ENCODE results near the gene TMEM233.

Gene TMEM233

DNA sequence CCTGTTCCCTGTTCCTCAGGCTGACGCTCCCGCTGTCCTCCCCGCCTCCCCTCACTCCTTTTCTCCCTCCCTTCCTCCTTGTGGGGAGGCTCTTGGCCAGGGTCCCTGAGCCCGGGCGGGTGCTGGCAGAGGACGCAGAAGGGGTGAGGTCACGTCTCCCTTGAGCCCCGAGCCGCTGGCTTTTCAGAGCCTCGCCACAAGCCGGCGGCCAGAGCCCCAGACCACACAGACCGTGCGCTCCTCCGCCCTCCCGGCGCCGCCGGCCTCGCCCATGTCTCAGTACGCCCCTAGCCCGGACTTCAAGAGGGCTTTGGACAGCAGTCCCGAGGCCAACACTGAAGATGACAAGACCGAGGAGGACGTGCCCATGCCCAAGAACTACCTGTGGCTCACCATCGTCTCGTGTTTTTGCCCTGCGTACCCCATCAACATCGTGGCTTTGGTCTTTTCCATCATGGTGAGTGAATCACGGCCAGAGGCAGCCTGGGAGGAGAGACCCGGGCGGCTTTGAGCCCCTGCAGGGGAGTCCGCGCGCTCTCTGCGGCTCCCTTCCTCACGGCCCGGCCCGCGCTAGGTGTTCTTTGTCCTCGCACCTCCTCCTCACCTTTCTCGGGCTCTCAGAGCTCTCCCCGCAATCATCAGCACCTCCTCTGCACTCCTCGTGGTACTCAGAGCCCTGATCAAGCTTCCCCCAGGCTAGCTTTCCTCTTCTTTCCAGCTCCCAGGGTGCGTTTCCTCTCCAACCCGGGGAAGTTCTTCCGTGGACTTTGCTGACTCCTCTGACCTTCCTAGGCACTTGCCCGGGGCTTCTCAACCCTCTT lies at the start of gene TMEM233:
TMEM233 (plus strand) TSS at position 197 of the 821 bp plus-strand sequence; CDS start at position 272, 75 bp downstream.
- no peak for DNase-seq

- peak; percentile 5 to 56 for DNase-seq
Measured at GRCh38 chr12:119544765-119545625, 48.6 kb upstream of the TMEM233 start.

GRCh38 chr12:119546340-119546739 lies 47.2 kb upstream of the TMEM233 start:
- DNase-seq: no peak

DNA sequence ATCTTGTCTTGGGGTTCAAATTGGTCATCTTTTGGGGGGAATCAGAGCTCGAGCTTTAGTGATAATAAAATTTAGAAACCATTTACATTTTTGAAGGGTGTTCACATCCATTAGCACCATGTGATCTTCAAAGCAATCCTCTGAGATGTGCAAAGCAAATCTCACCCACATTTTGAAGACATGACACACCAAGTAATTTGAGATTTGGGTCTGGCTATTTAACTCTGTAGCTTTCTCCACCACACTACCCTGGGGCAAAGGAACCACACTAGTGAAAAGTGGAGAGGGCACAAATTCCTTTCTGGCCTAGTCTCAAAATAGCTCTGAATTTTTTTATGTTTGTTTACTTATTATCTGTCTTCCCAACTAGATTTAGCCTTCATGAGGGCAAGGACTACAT lies 46.6 kb upstream of the TMEM233 start:
- no peak for DNase-seq

DNA sequence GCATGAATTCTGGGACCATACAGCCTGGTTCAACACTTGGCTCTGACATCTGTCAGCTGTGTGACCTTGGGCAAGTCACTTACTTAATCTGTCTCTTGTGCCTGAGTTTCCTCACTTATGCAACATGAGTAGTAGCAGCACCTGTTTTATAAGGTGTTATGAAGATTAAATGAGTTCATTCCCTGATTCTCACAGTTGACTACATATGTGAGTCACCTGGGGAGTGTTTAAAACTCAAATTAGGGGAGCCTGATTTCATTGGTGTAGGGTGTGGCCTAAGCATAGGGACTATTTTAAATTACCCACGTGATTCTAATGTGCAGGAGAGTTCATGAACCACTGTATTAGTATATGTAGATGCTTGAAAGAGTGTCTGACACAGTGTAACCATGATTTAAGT lies 36.7 kb upstream of the TMEM233 start:
- no peak for DNase-seq

DNA sequence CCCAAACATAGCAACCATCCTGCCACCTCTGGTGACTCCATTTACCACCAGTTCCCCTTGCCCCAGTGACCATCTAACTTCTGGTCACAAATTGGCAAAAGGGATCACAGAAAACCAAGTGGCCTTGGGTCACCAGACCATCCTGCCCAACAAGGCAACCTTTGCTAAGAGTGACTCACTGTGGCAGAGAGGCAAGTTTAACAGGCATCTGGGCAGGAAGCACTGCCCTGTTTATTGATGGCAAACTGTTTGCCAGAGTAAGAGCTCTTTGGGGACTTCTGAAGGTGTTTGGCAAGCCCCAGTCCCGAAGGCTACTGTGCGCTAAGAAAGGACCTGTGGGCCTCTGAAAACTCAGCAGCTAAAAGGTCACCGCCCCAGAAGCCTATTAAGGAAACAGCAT lies 28.2 kb upstream of the TMEM233 start:
- DNase-seq: no peak

DNA sequence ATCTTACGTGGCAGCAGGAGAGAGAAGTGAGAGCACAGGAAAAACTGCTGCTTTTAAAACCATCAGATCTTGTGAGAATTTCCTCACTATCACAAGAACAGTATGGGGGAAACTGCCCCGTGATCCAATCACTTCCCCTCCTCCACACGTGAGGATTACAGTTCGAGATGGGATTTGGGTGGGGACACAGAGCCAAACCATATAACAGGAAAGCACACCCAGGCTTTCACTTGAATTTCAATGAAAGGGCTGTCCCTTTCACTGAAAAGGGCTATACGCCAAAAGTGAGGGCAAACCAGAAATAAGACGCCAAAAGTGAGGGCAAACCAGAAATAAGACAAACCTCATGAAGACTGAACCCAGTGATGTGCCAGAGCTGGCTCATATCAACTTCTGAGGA lies 22.8 kb upstream of the TMEM233 start:
- no peak for DNase-seq

GRCh38 chr12:119573086-119573485 lies 20.5 kb upstream of the TMEM233 start:
- no peak for DNase-seq

DNA sequence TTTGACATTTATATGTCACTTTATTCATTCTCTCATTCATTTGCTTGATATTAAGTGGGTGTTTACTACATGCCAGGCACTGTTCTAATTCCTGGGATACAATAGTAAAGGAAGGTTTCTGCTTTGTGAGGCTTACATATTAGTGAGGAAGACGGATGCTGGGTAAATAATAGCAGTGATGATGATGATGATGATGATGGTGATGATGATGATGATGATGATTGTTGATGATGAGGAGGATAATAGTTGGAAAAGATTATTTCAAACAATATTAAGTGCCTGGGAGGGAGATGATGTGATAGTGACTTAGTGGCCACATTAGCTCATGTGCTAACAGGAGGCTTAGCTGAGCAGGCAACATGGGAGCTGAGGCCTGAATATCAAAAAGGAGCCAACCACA lies 19.3 kb upstream of the TMEM233 start:
- DNase-seq: no peak

DNA sequence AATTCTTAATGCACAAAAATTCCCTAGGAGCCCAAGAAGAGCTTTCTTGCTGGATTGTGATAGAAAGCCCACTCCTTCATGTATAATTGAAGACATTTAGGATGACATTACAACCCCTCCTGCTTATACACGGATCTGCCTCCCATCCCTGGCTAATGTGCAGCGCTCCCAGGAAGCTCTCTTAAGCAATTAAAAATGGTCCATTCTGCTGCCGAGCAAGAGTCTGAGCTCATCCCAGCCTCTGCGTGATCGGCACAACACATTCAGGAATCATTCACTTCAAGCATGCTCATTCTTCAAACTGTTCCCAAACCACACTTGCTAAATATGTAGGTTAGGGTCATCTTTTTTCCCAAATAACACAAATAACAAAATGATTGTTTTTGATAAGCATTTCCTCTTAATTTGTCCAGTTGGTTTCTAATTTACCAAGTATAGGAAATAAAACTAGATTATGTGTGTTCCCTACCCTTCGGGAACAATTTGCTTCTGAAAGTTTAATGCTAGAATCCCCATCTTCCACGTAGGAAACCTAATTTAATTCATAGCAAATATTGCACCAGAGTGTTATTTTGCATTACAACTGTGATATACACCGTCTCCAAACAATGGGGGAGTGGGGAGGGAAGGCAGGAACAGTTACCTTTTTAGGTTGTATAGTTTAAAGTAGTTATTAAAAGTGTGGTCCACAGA lies 17.3 kb upstream of the TMEM233 start:
- DNase-seq: no peak

- no peak for DNase-seq
Measured at GRCh38 chr12:119576915-119577314, 16.7 kb upstream of the TMEM233 start.

- DNase-seq: no peak
Measured at GRCh38 chr12:119578112-119578511, 15.5 kb upstream of the TMEM233 start.

DNA sequence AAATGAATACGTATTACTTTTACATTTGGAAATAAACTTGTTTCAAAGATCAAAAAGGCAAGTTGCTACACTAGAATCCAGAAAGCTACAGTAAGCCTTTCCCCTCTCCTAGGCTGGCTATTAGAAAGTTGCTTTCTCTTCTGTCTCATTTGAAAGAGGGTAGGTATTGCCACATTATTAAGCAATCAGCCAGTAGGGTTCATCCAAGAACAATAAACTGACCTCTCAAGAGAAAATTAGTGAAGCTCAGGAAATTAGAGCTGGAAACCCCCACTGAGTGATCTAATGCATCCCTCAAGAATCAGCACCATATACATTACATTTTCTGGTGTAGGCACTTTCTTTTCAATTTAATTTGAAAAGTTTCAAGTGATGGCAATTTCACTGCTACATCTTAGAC lies 4.5 kb upstream of the TMEM233 start:
- no peak for DNase-seq

GRCh38 chr12:119589634-119590033 lies 3.9 kb upstream of the TMEM233 start:
- DNase-seq: no peak

GRCh38 chr12:119592232-119592631 lies 1.3 kb upstream of the TMEM233 start:
- DNase-seq: no peak

DNA sequence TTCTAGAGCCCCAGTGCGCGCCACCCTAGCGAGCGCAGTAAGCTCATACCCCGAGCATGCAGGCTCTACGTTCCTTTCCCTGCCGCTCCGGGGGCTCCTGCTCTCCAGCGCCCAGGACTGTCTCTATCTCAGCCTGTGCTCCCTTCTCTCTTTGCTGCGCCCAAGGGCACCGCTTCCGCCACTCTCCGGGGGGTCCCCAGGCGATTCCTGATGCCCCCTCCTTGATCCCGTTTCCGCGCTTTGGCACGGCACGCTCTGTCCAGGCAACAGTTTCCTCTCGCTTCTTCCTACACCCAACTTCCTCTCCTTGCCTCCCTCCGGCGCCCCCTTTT lies 791 bp downstream of the TMEM233 start:
- no peak for DNase-seq

- DNase-seq: no peak
Measured at GRCh38 chr12:119594772-119595445, 1.3 kb downstream of the TMEM233 start.

GRCh38 chr12:119598159-119598558 lies 4.6 kb downstream of the TMEM233 start:
- no peak for DNase-seq

DNA sequence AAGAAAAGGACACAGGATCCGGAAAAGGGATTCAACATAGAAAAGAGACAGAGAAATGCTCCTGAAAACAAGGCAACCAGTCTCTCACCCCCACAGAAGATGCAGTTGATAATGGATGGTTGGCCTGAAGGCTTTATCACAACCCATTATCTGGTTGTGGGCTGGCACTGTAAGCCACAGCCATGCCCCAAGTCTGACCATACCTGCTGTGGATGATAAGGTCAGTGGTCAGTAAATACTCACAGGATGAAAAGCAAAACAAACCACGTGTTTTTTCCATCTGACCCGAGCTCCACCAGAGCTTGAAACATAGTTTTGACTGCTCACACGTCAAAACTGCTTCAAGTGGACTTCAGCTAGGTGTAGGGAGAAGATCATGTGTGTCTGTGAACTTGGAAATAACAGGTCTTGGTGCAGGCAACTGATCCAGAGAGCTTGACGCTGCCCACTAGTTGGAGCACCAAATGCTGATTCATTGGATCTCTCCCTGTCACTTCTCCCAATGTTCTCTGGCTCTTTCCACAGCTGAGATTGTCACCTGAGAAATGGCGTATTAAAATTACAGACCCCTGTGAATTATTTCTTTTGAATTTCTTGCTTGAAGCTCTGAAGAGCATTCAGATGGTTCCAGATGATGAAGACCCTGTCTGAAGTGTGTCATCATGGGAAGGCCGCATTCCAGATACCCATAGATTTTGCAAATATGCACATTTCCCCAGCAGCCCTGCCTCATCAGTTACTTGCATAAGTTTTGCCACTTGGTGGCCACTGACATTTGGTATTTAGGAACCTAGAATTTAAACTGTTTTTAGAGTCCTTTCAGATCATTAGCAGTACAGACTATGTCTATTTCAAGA lies 8.5 kb downstream of the TMEM233 start:
- DNase-seq: no peak

DNA sequence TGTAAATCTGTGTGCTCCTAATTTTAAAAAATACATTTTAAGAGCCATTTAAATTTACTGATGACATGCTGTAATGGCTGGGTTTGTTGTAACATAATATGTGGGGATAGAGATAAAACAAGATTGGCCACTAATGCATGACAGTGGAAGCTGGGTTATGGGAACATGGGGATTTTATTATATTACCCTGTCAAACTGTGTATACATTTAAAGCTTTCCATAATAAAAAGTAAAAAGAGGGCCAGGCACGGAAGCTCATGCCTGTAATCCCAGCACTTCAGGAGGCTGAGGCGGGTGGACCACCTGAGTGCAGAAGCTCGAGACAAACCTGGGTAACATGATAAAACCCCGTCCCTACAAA lies 9.1 kb downstream of the TMEM233 start:
- no peak for DNase-seq

GRCh38 chr12:119603767-119604166 lies 10.2 kb downstream of the TMEM233 start:
- no peak for DNase-seq

- no peak for DNase-seq
Measured at GRCh38 chr12:119609358-119609757, 15.8 kb downstream of the TMEM233 start.
